K562 (cell line): ENCODE measurements around the gene TAF10. TPM values are rescaled to one million over a fixed set of nuclear protein-coding genes. Genes with fewer than 3 reads are reported as not detected.

Experiments
- ATAC-seq: fragments of 200-7000 bp; cut with Tn5 transposase; 3 replicates; pipeline ENCODE4 v1.9.1; 2020; ENCODE audit warnings: moderate library complexity
- BruUV-seq: library from RNA; stranded (reverse); fragments of 400-500 nt; replicated peaks from 2 replicates; lab custom pipeline; 2021; lab: Mats Ljungman, UMichigan
- CTCF ChIA-PET: fragments of 300-600 bp; formaldehyde crosslinking; extraction: SDS; loops from one replicate; lab custom pipeline; 2021; ENCODE audit warnings: low intra/inter-chr PET ratio; lab: Yijun Ruan, JAX
- POLR2A ChIA-PET: fragments of 300-600, 350-650 bp; sonication (Branson Sonifier 250); formaldehyde crosslinking; extraction: SDS; loops from one replicate; lab custom pipeline; 2021; ENCODE audit warnings: antibody characterized with exemption, inconsistent platforms; lab: Yijun Ruan, JAX
- DNase-seq, 4 experiments: peaks; one replicate each; pipeline versions ENCODE4 v3.0.0 to v3.0.0-alpha.2; 2011 to 2018; ENCODE audit warnings: low spot score in 3 of 4, mixed read lengths in 3 of 4; ENCODE audit errors: extremely low read depth in 1 of 4
- FAIRE-seq: peaks from 2 replicates; lab custom pipeline; 2011; peaks lifted over from hg19 to GRCh38; lab: Jason Lieb, UNC
- H2AFZ ChIP-seq: 2 replicates; pipeline ENCODE4 v1.6.0; 2011; ENCODE audit warnings: low read depth, low read length, control low read depth, inconsistent platforms
- H3K27ac ChIP-seq: fragments of 200-600 bp; 3 replicates; pipeline ENCODE4 v1.8.0; 2011; ENCODE audit warnings: low read depth, mild to moderate bottlenecking, control low read depth, inconsistent platforms, low read length, moderate library complexity, mixed read lengths; ENCODE audit errors: extremely low read depth
- H3K27me3 ChIP-seq, 2 experiments: fragments of 300-600 bp in 1 of 2; 2 replicates in 1 of 2; 3 replicates in 1 of 2; pipeline versions ENCODE4 v1.6.0 to v1.8.0; 2011; ENCODE audit warnings: inconsistent platforms in 2 of 2, low read length in 2 of 2, mild to moderate bottlenecking in 1 of 2, mixed read lengths in 1 of 2, moderate library complexity in 1 of 2; ENCODE audit not compliant: control insufficient read depth in 2 of 2, insufficient read depth in 2 of 2
- H3K36me3 ChIP-seq: fragments of 300-600 bp; 3 replicates; pipeline ENCODE4 v1.8.0; 2011; ENCODE audit warnings: mild to moderate bottlenecking, low read length, inconsistent platforms; ENCODE audit not compliant: control insufficient read depth, insufficient read depth
- H3K4me1 ChIP-seq, 2 experiments: fragments of 200-600 bp in 1 of 2; replicated peaks in 1 of 2; 2 replicates in 1 of 2; 3 replicates in 1 of 2; pipeline versions ENCODE4 v1.5.1 to v1.8.0; 2011; ENCODE audit warnings: inconsistent platforms in 2 of 2, low read length in 2 of 2, mild to moderate bottlenecking in 1 of 2, mixed read lengths in 1 of 2, moderate library complexity in 1 of 2; ENCODE audit not compliant: control insufficient read depth in 2 of 2, insufficient read depth in 2 of 2
- H3K4me2 ChIP-seq: 2 replicates; pipeline ENCODE4 v1.6.1; 2011; ENCODE audit warnings: low read length, control low read depth, inconsistent platforms, mixed read lengths; ENCODE audit not compliant: insufficient read depth
- H3K4me3 ChIP-seq: fragments of 200-600 bp; sonication (generic), shearing (Covaris generic); 2 replicates; pipeline ENCODE4 v1.5.1; 2016; ENCODE audit warnings: control low read depth, inconsistent platforms
- H3K79me2 ChIP-seq: fragments of 200-600 bp; 3 replicates; pipeline ENCODE4 v1.8.0; 2011; ENCODE audit warnings: low read length, inconsistent platforms; ENCODE audit not compliant: control insufficient read depth, insufficient read depth
- H3K9ac ChIP-seq, 2 experiments: 2 replicates each; pipeline versions ENCODE4 v1.6.0 to v1.6.1; 2011; ENCODE audit warnings: low read depth in 2 of 2, low read length in 2 of 2, control low read depth in 1 of 2, inconsistent platforms in 1 of 2, mild to moderate bottlenecking in 1 of 2, mixed read lengths in 1 of 2; ENCODE audit not compliant: insufficient read depth in 1 of 2
- H3K9me1 ChIP-seq: one replicate; pipeline ENCODE4 v1.6.0; 2011; ENCODE audit warnings: inconsistent platforms, mild to moderate bottlenecking, low read length, moderate library complexity; ENCODE audit not compliant: control insufficient read depth, insufficient read depth
- H3K9me3 ChIP-seq: replicated peaks from 2 replicates; pipeline ENCODE4 v1.5.1; 2011; ENCODE audit warnings: low read depth, low read length, inconsistent platforms; ENCODE audit not compliant: control insufficient read depth, insufficient read depth
- H4K20me1 ChIP-seq: replicated peaks from 2 replicates; pipeline ENCODE4 v1.6.1; 2011; ENCODE audit warnings: low read length, inconsistent platforms, mixed read lengths; ENCODE audit not compliant: control insufficient read depth, insufficient read depth
- CCAR2 ChIP-seq: fragments of 200-400 bp; formaldehyde crosslinking; IDR thresholded peaks from 2 replicates; pipeline ENCODE4 v1.6.1; 2017; ENCODE audit warnings: mild to moderate bottlenecking, low read depth, low read length
- HMGN3 ChIP-seq: IDR thresholded peaks from 2 replicates; pipeline ENCODE4 v1.6.1; 2011; ENCODE audit warnings: borderline replicate concordance, low read depth, mild to moderate bottlenecking, mixed read lengths, low read length; ENCODE audit not compliant: insufficient read length; ENCODE audit errors: extremely low read depth
- NFIC ChIP-seq: fragments of 450-650 bp; IDR thresholded peaks from 2 replicates; pipeline ENCODE4 v1.6.1; 2017; ENCODE audit warnings: mild to moderate bottlenecking, inconsistent platforms
- OTX1 ChIP-seq: fragments of 450-650 bp; formaldehyde crosslinking; IDR thresholded peaks from 2 replicates; pipeline ENCODE4 v1.4.0; 2022; ENCODE audit warnings: mild to moderate bottlenecking
- RNF2 ChIP-seq: sonication (generic); IDR thresholded peaks from 2 replicates; pipeline ENCODE4 v1.6.1; 2016
- SMARCE1 ChIP-seq: fragments of 450-650 bp; IDR thresholded peaks from 2 replicates; pipeline ENCODE4 v1.7.1; 2016; ENCODE audit warnings: mild to moderate bottlenecking
- SPI1 ChIP-seq: IDR thresholded peaks from 2 replicates; pipeline ENCODE4 v1.6.1; 2011; ENCODE audit warnings: low read depth, low read length, control low read depth, borderline replicate concordance
- WGBS: fragments of 100-300 bp; shearing (Covaris generic); methylation state at CpG from one replicate; pipeline ENCODE4 v1.1.6; 2016; ENCODE audit warnings: low coverage, mixed read lengths; ENCODE audit not compliant: insufficient coverage; ENCODE audit errors: missing lambda C conversion rate; 5-methylcytosine and 5-hydroxymethylcytosine counted together
- in situ Hi-C: fragments of 300-500 bp; cut with MboI; formaldehyde crosslinking; loops from 4 replicates; pipeline ENCODE4 v1.15.0; 2018; ENCODE audit warnings: inconsistent platforms, mixed read lengths
- intact Hi-C: fragments of 100-400 bp; cut with micrococcal nuclease; formaldehyde crosslinking; loops from 2 replicates; pipeline ENCODE4 v1.14.2; 2022
- polyA plus RNA-seq, 8 experiments: library from polyadenylated mRNA; depleted of rRNA in 4 of 8; stranded (reverse) in 5 of 8; unstranded in 3 of 8; fragments of >200 nt; fragmentation: Nextera tagmentation in 2 of 8; fragmentation: Illumina TruSeq in 1 of 8; extraction: Ambion mirVana in 2 of 8; extraction: Trizol in 1 of 8; gene quantifications; 2 replicates each; pipeline versions ENCODE4 v1.2.1 to v1.2.3, GENCODE V29; 2011 to 2014; ENCODE audit warnings: inconsistent platforms in 1 of 8, missing spikeins in 1 of 8
- total RNA-seq, 7 experiments: library from RNA; depleted of rRNA in 6 of 7; stranded (reverse); fragments of >200 nt in 6 of 7; fragmentation: Illumina TruSeq in 2 of 7; extraction: Trizol in 2 of 7; gene quantifications; 2 replicates each; pipeline versions ENCODE4 v1.2.1 to v1.2.3, GENCODE V29; 2011 to 2021; ENCODE audit warnings: low replicate concordance in 1 of 7

The TAF10 gene
- total and polyA plus RNA-seq, 9 of the 15 experiments (the other 6 are each of a cell fraction or from before 2014, with no cell fraction given): 19.5 to 197 (median 121) TPM

- FAIRE-seq (peak; percentile 51), DNase-seq (no peak), ATAC-seq (peak; percentile 44)
- peaks cover 20 to 43% of the 10 kb centered on the region in 2 experiments for H3K4me1 ChIP-seq
- 47% methylated on average over 7 of the region's 9 CpGs for WGBS
- H3K27ac ChIP-seq: no peak overlapping the region
- in situ Hi-C loops (no loop called here), intact Hi-C loops (no loop called here)
- peak overlapping the region; percentile 77 for H2AFZ ChIP-seq
- no peaks in the 10 kb centered on the region; a peak in 1 of 5 replicates for H3K27me3 ChIP-seq
- H3K9me1 ChIP-seq: no peaks in the 10 kb centered on the region
- no peaks in the 10 kb centered on the region for H3K79me2 ChIP-seq
- peak overlapping the region in 1 of 2 experiments; percentile 75; a peak in 2 of 4 replicates for H3K9ac ChIP-seq
- no TSS peak for BruUV-seq
- POLR2A ChIA-PET: interaction anchor here (1.2 to 3.1 kb wide), 2 partner anchors 9 to 21 kb away, joined by 4 to 12 read pairs; no protein-coding TSS in a partner anchor
- H3K36me3 ChIP-seq: no peaks in the 10 kb centered on the region
- H3K9me3 ChIP-seq: no peaks in the 10 kb centered on the region
- H3K4me2 ChIP-seq: no peak overlapping the region
- H3K4me3 ChIP-seq: no peak overlapping the region
- CTCF ChIA-PET: no interaction called here
- H4K20me1 ChIP-seq: no peaks in the 10 kb centered on the region
- TF ChIP-seq SMARCE1 (peak; percentile 39; the same call in 1 of the 2 replicates), SPI1 (peak; percentile 98), NFIC (peak; percentile 69), CCAR2 (no peak)
These were observed 35.1 kb upstream of the TAF10 start for GRCh38 chr11:6646918-6647679.

- ATAC-seq (no peak), FAIRE-seq (no peak), DNase-seq (no peak)
- Histone ChIP-seq H3K36me3 (no peaks in the 10 kb centered on the region), H3K4me2 (peak overlapping the region; percentile 9; the same call in 1 of the 2 replicates), H3K4me3 (no peak overlapping the region), H3K9me1 (no peaks in the 10 kb centered on the region), H2AFZ (peak overlapping the region; percentile 77), H4K20me1 (no peaks in the 10 kb centered on the region), H3K4me1 (peaks cover 21 to 41% of the 10 kb centered on the region in 2 experiments), H3K27ac (no peak overlapping the region; the same call in 2 of the 3 replicates), H3K79me2 (no peaks in the 10 kb centered on the region), H3K9me3 (no peaks in the 10 kb centered on the region), H3K9ac (peak overlapping the region in 1 of 2 experiments; percentile 13; a peak in 1 of 4 replicates), H3K27me3 (no peaks in the 10 kb centered on the region; a peak in 1 of 5 replicates)
- intact Hi-C loops: no loop called here
- in situ Hi-C loops: no loop called here
- TF ChIP-seq OTX1 (CRISPR knock-in tag) (0 out of 2 replicates have a peak, but pooled peaks have one; percentile 15), HMGN3 (no peak), RNF2 (no peak)
- ChIA-PET POLR2A (interaction anchor here (1.2 kb wide), 1 partner anchor 21 kb away, joined by 4 read pairs; no protein-coding TSS in a partner anchor), CTCF (no interaction called here)
- BruUV-seq: no TSS peak
- no CpG with 5 or more reads among the region's 3 CpGs for WGBS
These were observed 34.5 kb upstream of the TAF10 start for GRCh38 chr11:6646576-6646917.
